GM03348 (cell line): Measurements from ENCODE around the gene UROS.

Experiments used
- DNase-seq: peaks from one replicate; pipeline ENCODE4 v3.0.0; 2012; ENCODE audit warnings: low spot score

UROS gene

DNA sequence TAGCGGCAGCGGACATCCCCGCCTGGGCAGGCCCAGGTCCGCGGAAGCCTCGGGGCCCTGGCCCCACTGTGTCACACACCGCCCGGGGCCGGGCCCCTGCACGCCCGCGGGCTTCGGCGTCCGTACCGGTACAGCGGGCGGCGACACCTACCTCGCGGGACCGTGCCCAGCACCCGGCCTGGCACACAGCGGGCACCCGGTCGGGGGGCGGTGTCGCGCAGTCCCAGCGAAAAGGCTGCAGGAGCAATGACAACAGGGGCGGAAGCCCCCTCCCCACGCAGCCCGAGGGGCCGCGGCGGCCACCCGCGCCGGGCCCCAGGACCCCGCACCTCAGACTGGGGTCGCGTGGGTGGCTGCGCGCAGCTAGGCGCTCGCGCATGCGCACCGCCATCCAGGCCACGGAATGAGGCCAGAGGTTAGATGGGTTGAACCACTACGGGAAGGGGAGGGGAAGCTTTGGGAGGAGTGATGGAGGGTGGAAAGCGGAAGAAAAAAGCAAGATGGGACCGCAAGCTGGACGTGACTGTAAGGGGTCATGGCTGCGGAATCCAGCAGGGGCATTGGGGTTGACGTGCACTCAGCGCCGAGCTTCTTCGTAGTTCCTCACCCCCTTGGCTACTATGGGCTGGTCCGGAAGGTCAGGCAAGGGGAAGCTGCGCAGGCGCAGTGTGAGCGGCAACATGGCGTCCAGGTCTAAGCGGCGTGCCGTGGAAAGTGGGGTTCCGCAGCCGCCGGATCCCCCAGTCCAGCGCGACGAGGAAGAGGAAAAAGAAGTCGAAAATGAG is at the start of gene UROS, which contains the start of gene BCCIP:
Gene UROS, minus strand, starts transcription at position 381 of the 785 bp plus-strand sequence. CDS start 6,759 bp downstream, outside the sequence.
Gene BCCIP, plus strand, starts transcription at position 669 of the 785 bp plus-strand sequence. Its CDS starts 12 bp downstream, at position 681.
- peak; percentile 98 for DNase-seq

GRCh38 chr10:125871338-125871737 is 48.3 kb upstream of the UROS start:
- no peak for DNase-seq

- DNase-seq, result peak; percentile 61
These were observed 45.4 kb upstream of the UROS start for GRCh38 chr10:125868372-125868975.

GRCh38 chr10:125866421-125867029 is 43.5 kb upstream of the UROS start:
- DNase-seq, result no peak

DNA sequence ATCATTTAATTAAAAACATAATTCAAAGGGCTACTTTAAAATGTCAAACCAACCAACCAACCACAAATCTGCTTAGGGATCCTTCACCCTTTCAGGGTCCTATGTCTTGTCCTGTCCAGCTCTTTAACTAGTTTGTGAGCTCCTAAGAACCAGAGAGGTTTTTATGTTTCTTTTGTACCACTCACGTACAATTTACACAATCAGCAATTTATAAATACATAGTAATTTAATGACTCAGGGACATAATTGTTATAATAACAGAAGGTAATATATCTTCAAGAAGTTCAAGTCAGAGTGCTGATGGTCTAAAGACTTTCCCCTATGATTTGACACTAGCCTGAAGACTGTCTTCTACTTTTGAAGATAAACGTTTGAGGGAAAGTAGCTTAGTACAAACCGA is 42.1 kb upstream of the UROS start:
- DNase-seq, result no peak

DNA sequence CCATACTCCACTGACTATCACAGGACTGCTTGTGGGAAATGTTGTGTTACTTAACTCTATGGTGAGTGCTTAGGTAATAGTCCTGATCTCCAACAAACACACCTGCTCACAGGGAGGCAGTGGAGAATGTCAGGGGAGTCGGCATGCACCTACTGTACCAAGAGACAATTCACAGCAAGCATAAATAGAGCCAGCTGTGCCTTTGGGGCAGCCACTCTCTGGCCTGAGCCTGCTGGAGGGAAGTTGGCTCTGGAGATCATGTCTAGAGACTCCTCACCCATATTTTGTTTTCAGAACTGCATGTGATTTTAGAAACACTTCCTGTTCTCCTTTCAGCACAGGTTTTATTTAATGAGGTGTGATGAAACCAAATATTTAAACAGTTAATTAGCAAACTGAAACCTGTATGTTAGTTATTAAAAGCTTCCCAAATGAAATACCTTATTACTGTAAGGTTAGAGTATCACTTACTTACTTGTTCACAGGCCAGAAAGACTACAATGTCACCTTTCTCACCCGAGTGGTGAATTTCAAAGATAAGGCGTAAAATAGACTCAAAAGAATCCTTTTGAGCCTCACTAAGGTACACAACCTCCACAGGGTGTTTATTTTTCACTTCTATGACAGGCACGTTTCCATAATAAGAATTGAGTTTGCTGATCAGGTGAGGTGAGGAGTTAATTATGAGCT is 36.2 kb upstream of the UROS start:
- no peak for DNase-seq

- no peak for DNase-seq
These were observed 34.2 kb upstream of the UROS start for GRCh38 chr10:125857185-125857760.

- DNase-seq, result no peak
These were observed 29.4 kb upstream of the UROS start for GRCh38 chr10:125852487-125852886.

GRCh38 chr10:125850766-125851731 is 28.0 kb upstream of the UROS start:
- no peak for DNase-seq

DNA sequence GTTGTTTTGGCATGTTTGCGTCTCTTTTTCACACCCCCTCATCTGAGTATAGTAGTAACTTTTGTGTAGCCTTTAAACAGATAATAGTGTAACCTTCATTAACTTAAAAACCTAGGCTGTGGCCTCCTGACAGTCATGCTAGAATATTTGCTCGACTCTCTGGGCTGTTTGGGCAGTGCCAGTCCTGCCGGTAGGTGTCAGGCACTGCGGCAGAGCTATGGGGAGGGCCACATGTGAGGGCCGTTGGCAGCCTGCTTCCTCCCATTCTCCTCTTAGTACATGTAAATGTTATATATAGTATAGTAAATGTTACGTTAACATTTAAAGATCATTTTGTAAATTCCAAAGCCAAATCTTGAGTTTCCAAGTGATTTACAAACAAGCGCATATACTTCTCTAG is 26.4 kb upstream of the UROS start:
- no peak for DNase-seq

DNA sequence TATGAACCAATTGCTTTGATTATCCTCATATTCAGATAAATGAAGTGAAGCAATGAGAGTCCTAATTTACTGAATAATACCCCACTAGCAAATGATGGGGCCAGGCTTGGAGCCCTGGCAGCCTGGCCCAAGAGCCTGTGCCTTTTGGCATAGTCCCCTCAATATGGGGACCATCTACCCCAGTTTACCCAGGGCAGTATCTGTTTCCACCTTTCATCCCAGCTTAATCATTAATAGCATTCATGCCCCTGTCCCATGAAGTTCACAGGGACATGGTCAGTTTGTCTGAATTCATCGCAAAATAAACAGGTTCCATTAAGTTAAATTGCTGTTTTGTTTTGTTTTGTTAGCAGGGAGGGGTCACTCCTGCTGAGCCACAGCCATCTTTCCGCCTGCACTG is 25.8 kb upstream of the UROS start:
- no peak for DNase-seq

DNA sequence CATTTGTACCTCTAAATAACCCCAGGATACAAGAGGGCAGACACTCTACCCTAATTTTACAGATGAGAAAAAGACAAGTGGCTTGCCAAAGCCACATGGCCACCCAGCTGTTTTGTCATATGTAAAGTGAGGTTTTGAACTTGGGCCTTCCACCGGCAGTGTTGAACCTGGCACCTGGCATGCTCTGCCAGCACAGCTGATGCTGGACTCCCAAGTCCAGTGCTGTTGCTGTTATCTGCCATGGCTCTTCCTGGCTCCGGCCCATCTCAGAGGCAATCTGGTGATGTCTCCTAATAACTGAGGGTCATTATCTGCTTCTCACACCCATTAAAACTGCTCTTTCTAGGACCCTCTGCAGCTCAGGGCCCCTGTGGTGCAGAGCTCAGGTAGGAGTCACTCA is 25.3 kb upstream of the UROS start:
- no peak for DNase-seq

- no peak for DNase-seq
These were observed 23.8 kb upstream of the UROS start for GRCh38 chr10:125846894-125847293.

DNA sequence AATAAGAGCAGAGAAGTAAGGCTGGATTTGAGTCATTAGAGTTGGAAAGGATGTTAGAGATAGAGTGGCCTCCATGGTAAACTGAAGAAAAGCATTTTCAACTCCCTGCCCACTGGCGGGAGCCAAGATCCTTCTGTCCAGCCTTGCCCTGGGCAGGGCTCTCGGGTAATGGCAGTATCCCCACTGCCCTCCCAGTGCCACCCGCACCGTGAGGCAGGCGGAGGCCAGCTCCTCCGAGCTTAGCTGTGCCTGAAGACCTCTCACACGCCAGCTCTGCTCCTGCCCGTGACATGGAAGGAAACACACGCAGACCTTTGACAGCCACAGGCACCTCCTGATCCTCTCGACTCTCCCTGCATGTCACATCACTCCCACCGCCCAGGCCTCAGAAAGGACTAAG is 22.6 kb upstream of the UROS start:
- no peak for DNase-seq

DNA sequence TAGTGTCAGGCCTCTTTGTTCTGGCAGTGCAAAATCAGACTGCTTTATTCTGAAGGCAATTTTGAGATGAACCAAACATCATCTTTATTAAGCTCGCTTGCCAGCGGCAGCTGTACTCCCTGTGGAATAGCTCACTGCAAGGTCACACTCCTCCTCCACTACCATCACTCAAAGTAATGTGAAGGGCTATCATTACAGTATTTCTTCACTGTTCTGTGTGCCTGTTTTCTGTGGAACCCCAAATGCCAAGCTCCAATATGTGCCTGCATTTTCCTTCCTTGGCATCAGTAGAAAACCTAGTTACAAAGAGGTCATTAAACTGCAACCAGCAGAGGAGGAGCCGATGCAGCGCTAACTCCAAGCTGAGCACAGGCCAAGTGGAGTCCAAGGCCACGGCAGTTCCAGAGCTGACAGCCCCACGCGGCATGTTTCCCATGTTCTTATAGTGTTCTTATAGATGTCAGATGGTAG is 21.7 kb upstream of the UROS start:
- no peak for DNase-seq

DNA sequence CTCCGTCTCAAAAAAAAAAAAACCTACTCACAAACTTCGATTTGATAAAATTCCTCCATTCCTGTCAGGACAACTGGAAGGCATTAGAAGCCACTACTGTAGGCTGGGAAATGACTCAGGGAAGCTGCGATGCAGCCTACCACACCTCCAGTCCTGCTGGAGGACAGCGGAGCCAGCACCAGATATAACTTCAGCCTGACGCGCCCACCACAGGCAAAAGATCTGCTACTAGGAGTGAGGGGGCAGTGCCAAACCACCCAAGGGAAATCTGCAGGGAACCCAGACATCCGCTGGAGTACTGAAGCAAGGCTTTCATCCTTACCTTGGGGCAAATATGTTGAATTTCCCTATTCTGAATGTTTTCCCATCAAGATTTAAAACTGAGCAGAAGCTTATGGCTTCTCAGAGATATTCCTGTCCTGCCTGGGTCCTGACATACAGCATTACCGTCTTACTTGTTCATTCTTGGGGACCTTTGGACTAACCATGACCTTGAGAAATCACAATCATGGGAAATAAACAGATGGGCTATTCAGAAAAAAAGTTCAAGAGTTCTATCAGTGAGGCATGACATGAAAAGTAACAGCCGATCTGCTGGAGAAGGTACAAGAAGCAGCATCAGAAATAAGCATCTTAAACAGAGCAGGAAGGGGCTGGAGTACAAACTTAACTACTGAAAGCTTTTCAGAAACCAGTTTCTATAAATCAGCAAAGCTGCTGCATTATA is 20.7 kb upstream of the UROS start:
- no peak for DNase-seq

GRCh38 chr10:125840955-125841354 is 17.9 kb upstream of the UROS start:
- DNase-seq, result no peak

- DNase-seq, result no peak
These were observed 17.3 kb upstream of the UROS start for GRCh38 chr10:125840406-125840805.

GRCh38 chr10:125838802-125839575 is 15.9 kb upstream of the UROS start:
- DNase-seq, result no peak
